K562 (cell line): Measurements from ENCODE around the gene SKIC3. TPM values are rescaled to one million over a fixed set of nuclear protein-coding genes. Genes with fewer than 3 reads are reported as not detected.

Experiments used
- ATAC-seq: fragments of 200-7000 bp; cut with Tn5 transposase; 3 replicates; pipeline ENCODE4 v1.9.1; 2020; ENCODE audit warnings: moderate library complexity
- BruUV-seq: library from RNA; stranded (reverse); fragments of 400-500 nt; replicated peaks from 2 replicates; lab custom pipeline; 2021; lab: Mats Ljungman, UMichigan
- CTCF ChIA-PET: fragments of 300-600 bp; formaldehyde crosslinking; extraction: SDS; loops from one replicate; lab custom pipeline; 2021; ENCODE audit warnings: low intra/inter-chr PET ratio; lab: Yijun Ruan, JAX
- POLR2A ChIA-PET: fragments of 300-600, 350-650 bp; sonication (Branson Sonifier 250); formaldehyde crosslinking; extraction: SDS; loops from one replicate; lab custom pipeline; 2021; ENCODE audit warnings: antibody characterized with exemption, inconsistent platforms; lab: Yijun Ruan, JAX
- DNase-seq, 4 experiments: peaks; one replicate each; pipeline versions ENCODE4 v3.0.0 to v3.0.0-alpha.2; 2011 to 2018; ENCODE audit warnings: low spot score in 3 of 4, mixed read lengths in 3 of 4; ENCODE audit errors: extremely low read depth in 1 of 4
- FAIRE-seq: peaks from 2 replicates; lab custom pipeline; 2011; peaks lifted over from hg19 to GRCh38; lab: Jason Lieb, UNC
- H2AFZ ChIP-seq: 2 replicates; pipeline ENCODE4 v1.6.0; 2011; ENCODE audit warnings: low read depth, low read length, control low read depth, inconsistent platforms
- H3K27ac ChIP-seq: fragments of 200-600 bp; 3 replicates; pipeline ENCODE4 v1.8.0; 2011; ENCODE audit warnings: low read depth, mild to moderate bottlenecking, control low read depth, inconsistent platforms, low read length, moderate library complexity, mixed read lengths; ENCODE audit errors: extremely low read depth
- H3K27me3 ChIP-seq, 2 experiments: fragments of 300-600 bp in 1 of 2; 2 replicates in 1 of 2; 3 replicates in 1 of 2; pipeline versions ENCODE4 v1.6.0 to v1.8.0; 2011; ENCODE audit warnings: inconsistent platforms in 2 of 2, low read length in 2 of 2, mild to moderate bottlenecking in 1 of 2, mixed read lengths in 1 of 2, moderate library complexity in 1 of 2; ENCODE audit not compliant: control insufficient read depth in 2 of 2, insufficient read depth in 2 of 2
- H3K36me3 ChIP-seq: fragments of 300-600 bp; 3 replicates; pipeline ENCODE4 v1.8.0; 2011; ENCODE audit warnings: mild to moderate bottlenecking, low read length, inconsistent platforms; ENCODE audit not compliant: control insufficient read depth, insufficient read depth
- H3K4me1 ChIP-seq, 2 experiments: fragments of 200-600 bp in 1 of 2; replicated peaks in 1 of 2; 2 replicates in 1 of 2; 3 replicates in 1 of 2; pipeline versions ENCODE4 v1.5.1 to v1.8.0; 2011; ENCODE audit warnings: inconsistent platforms in 2 of 2, low read length in 2 of 2, mild to moderate bottlenecking in 1 of 2, mixed read lengths in 1 of 2, moderate library complexity in 1 of 2; ENCODE audit not compliant: control insufficient read depth in 2 of 2, insufficient read depth in 2 of 2
- H3K4me2 ChIP-seq: 2 replicates; pipeline ENCODE4 v1.6.1; 2011; ENCODE audit warnings: low read length, control low read depth, inconsistent platforms, mixed read lengths; ENCODE audit not compliant: insufficient read depth
- H3K4me3 ChIP-seq: fragments of 200-600 bp; sonication (generic), shearing (Covaris generic); 2 replicates; pipeline ENCODE4 v1.5.1; 2016; ENCODE audit warnings: control low read depth, inconsistent platforms
- H3K79me2 ChIP-seq: fragments of 200-600 bp; 3 replicates; pipeline ENCODE4 v1.8.0; 2011; ENCODE audit warnings: low read length, inconsistent platforms; ENCODE audit not compliant: control insufficient read depth, insufficient read depth
- H3K9ac ChIP-seq, 2 experiments: 2 replicates each; pipeline versions ENCODE4 v1.6.0 to v1.6.1; 2011; ENCODE audit warnings: low read depth in 2 of 2, low read length in 2 of 2, control low read depth in 1 of 2, inconsistent platforms in 1 of 2, mild to moderate bottlenecking in 1 of 2, mixed read lengths in 1 of 2; ENCODE audit not compliant: insufficient read depth in 1 of 2
- H3K9me1 ChIP-seq: one replicate; pipeline ENCODE4 v1.6.0; 2011; ENCODE audit warnings: inconsistent platforms, mild to moderate bottlenecking, low read length, moderate library complexity; ENCODE audit not compliant: control insufficient read depth, insufficient read depth
- H3K9me3 ChIP-seq: replicated peaks from 2 replicates; pipeline ENCODE4 v1.5.1; 2011; ENCODE audit warnings: low read depth, low read length, inconsistent platforms; ENCODE audit not compliant: control insufficient read depth, insufficient read depth
- H4K20me1 ChIP-seq: replicated peaks from 2 replicates; pipeline ENCODE4 v1.6.1; 2011; ENCODE audit warnings: low read length, inconsistent platforms, mixed read lengths; ENCODE audit not compliant: control insufficient read depth, insufficient read depth
- HCFC1 ChIP-seq: IDR thresholded peaks from 2 replicates; pipeline ENCODE4 v1.6.1; 2012; ENCODE audit warnings: low read depth, low read length, improper control_type of control experiment
- LARP7 ChIP-seq: fragments of 450-650 bp; IDR thresholded peaks from 2 replicates; pipeline ENCODE4 v1.6.1; 2016
- PCBP2 ChIP-seq: fragments of 200-400 bp; formaldehyde crosslinking; IDR thresholded peaks from 2 replicates; pipeline ENCODE4 v1.6.1; 2018; ENCODE audit warnings: low read length, low read depth, mild to moderate bottlenecking, moderate library complexity; ENCODE audit not compliant: poor library complexity, severe bottlenecking
- SMAD3 ChIP-seq: fragments of 450-650 bp; formaldehyde crosslinking; conservative IDR thresholded peaks from 2 replicates; pipeline ENCODE4 v1.4.0; 2020; ENCODE audit warnings: mild to moderate bottlenecking
- TBP ChIP-seq: optimal IDR thresholded peaks from 2 replicates; pipeline ENCODE3; 2011; ENCODE audit warnings: low read depth, low read length, improper control_type of control experiment
- TCF7L2 ChIP-seq: fragments of 150-350 bp; IDR thresholded peaks from 2 replicates; pipeline ENCODE4 v1.6.1; 2016; ENCODE audit warnings: low read depth, mild to moderate bottlenecking, low read length, moderate library complexity
- ZNF274 ChIP-seq: IDR thresholded peaks from 2 replicates; pipeline ENCODE4 v1.6.1; 2011; ENCODE audit warnings: low read depth, mild to moderate bottlenecking, low read length, moderate library complexity, borderline replicate concordance
- WGBS: fragments of 100-300 bp; shearing (Covaris generic); methylation state at CpG from one replicate; pipeline ENCODE4 v1.1.6; 2016; ENCODE audit warnings: low coverage, mixed read lengths; ENCODE audit not compliant: insufficient coverage; ENCODE audit errors: missing lambda C conversion rate; 5-methylcytosine and 5-hydroxymethylcytosine counted together
- in situ Hi-C: fragments of 300-500 bp; cut with MboI; formaldehyde crosslinking; loops from 4 replicates; pipeline ENCODE4 v1.15.0; 2018; ENCODE audit warnings: inconsistent platforms, mixed read lengths
- intact Hi-C: fragments of 100-400 bp; cut with micrococcal nuclease; formaldehyde crosslinking; loops from 2 replicates; pipeline ENCODE4 v1.14.2; 2022
- polyA plus RNA-seq, 8 experiments: library from polyadenylated mRNA; depleted of rRNA in 4 of 8; stranded (reverse) in 5 of 8; unstranded in 3 of 8; fragments of >200 nt; fragmentation: Nextera tagmentation in 2 of 8; fragmentation: Illumina TruSeq in 1 of 8; extraction: Ambion mirVana in 2 of 8; extraction: Trizol in 1 of 8; gene quantifications; 2 replicates each; pipeline versions ENCODE4 v1.2.1 to v1.2.3, GENCODE V29; 2011 to 2014; ENCODE audit warnings: inconsistent platforms in 1 of 8, missing spikeins in 1 of 8
- total RNA-seq, 7 experiments: library from RNA; depleted of rRNA in 6 of 7; stranded (reverse); fragments of >200 nt in 6 of 7; fragmentation: Illumina TruSeq in 2 of 7; extraction: Trizol in 2 of 7; gene quantifications; 2 replicates each; pipeline versions ENCODE4 v1.2.1 to v1.2.3, GENCODE V29; 2011 to 2021; ENCODE audit warnings: low replicate concordance in 1 of 7
- TF ChIP-seq, protein P1 (sequence below): sonication (generic); formaldehyde crosslinking; IDR thresholded peaks from 2 replicates; pipeline ENCODE4 v1.8.1; 2023; ENCODE audit warnings: mild to moderate bottlenecking, missing genetic modification reagents

Gene SKIC3
- total and polyA plus RNA-seq, 9 of the 15 experiments (the other 6 are each of a cell fraction or from before 2014, with no cell fraction given) = 30.7 to 72.4 (median 44.1) TPM

DNA sequence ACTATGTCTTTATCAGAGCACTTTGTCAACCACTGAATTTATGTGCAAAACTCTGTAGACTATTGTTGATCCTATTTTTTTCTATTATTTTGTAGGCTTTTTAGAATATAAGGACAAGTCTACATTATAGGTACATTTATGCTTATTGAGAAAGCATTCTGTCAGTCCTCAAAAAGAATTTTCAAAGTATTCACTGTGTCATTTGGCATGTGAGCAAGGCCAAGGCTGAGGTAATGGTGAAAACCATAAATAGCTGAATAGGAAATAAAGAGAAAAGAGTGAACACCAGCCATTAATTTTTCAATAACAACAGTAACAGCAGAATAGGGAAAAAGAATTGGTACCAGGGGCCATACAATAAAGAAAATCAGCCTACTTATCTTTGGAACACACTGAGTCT, 21.0 kb downstream of the SKIC3 start:
- no peaks in the 10 kb centered on the region for H3K4me1 ChIP-seq
- ATAC-seq (no peak), FAIRE-seq (no peak), DNase-seq (no peak)
- BruUV-seq = no TSS peak
- H4K20me1 ChIP-seq = no peaks in the 10 kb centered on the region
- intact Hi-C loops = no loop called here
- POLR2A ChIA-PET = interaction anchor here (1.0 to 1.1 kb wide), 2 partner anchors 9 to 16 kb away, joined by 3 read pairs; no protein-coding TSS in a partner anchor
- H3K27me3 ChIP-seq = no peaks in the 10 kb centered on the region
- no peaks in the 10 kb centered on the region for H3K9me3 ChIP-seq
- H3K4me2 ChIP-seq = no peak overlapping the region
- peaks cover 75% of the 10 kb centered on the region for H3K36me3 ChIP-seq
- TF ChIP-seq PCBP2 (no peak), TCF7L2 (no peak), ZNF274 (no peak), HCFC1 (no peak), TBP (no peak), LARP7 (no peak)
- CTCF ChIA-PET = no interaction called here
- in situ Hi-C loops = no loop called here
- no peaks in the 10 kb centered on the region for H3K9me1 ChIP-seq
- no peak overlapping the region for H2AFZ ChIP-seq
- H3K79me2 ChIP-seq = no peaks in the 10 kb centered on the region
- H3K4me3 ChIP-seq = no peak overlapping the region
- no peak overlapping the region for H3K27ac ChIP-seq
- no peak overlapping the region for H3K9ac ChIP-seq

DNA sequence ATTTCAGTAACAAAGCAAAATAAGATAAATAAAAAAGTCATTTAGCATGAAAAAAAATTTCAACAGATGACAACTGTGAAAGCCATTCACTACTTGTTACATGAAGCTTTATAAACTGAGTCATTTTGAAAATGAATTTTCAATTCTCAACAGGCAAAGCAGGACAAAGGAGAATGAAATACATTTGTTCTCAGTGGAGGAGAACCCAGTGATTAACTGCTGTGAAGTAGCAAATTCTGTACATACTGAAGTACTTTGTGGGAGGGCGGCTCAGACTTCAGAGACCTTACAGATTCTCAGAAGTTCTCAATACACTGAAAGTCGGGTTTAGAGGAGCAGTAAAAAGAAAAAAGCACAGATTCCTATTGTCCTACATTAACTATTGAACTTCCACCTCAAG, 21.7 kb downstream of the SKIC3 start:
- ChIA-PET CTCF (no interaction called here), POLR2A (interaction anchor here (0.6 to 0.9 kb wide), 2 partner anchors 26 to 35 kb away, joined by 5 read pairs; no protein-coding TSS in a partner anchor)
- in situ Hi-C loops (no loop called here), intact Hi-C loops (no loop called here)
- WGBS = 77% methylated on average over 2 of the region's 2 CpGs
- no peak overlapping the region for H3K27ac ChIP-seq
- H3K27me3 ChIP-seq = no peaks in the 10 kb centered on the region
- H3K9me1 ChIP-seq = no peaks in the 10 kb centered on the region
- FAIRE-seq (no peak), ATAC-seq (no peak), DNase-seq (no peak)
- H3K4me2 ChIP-seq = no peak overlapping the region
- no peak overlapping the region for H3K9ac ChIP-seq
- H3K79me2 ChIP-seq = no peaks in the 10 kb centered on the region
- H3K36me3 ChIP-seq = peaks cover 77% of the 10 kb centered on the region
- no TSS peak for BruUV-seq
- no peaks in the 10 kb centered on the region for H4K20me1 ChIP-seq
- H3K4me1 ChIP-seq = no peaks in the 10 kb centered on the region
- TF ChIP-seq SMAD3 = no peak
- TF ChIP-seq, protein P1, sequence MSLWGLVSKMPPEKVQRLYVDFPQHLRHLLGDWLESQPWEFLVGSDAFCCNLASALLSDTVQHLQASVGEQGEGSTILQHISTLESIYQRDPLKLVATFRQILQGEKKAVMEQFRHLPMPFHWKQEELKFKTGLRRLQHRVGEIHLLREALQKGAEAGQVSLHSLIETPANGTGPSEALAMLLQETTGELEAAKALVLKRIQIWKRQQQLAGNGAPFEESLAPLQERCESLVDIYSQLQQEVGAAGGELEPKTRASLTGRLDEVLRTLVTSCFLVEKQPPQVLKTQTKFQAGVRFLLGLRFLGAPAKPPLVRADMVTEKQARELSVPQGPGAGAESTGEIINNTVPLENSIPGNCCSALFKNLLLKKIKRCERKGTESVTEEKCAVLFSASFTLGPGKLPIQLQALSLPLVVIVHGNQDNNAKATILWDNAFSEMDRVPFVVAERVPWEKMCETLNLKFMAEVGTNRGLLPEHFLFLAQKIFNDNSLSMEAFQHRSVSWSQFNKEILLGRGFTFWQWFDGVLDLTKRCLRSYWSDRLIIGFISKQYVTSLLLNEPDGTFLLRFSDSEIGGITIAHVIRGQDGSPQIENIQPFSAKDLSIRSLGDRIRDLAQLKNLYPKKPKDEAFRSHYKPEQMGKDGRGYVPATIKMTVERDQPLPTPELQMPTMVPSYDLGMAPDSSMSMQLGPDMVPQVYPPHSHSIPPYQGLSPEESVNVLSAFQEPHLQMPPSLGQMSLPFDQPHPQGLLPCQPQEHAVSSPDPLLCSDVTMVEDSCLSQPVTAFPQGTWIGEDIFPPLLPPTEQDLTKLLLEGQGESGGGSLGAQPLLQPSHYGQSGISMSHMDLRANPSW (CRISPR knock-in tag) = no peak
- TF ChIP-seq ZNF274 = no peak
- H2AFZ ChIP-seq = no peak overlapping the region
- H3K4me3 ChIP-seq = no peak overlapping the region
- no peaks in the 10 kb centered on the region for H3K9me3 ChIP-seq
